ENCODE results near the gene RNASE9. TPM values are rescaled to one million over a fixed set of nuclear protein-coding genes. Genes with fewer than 3 reads are reported as not detected.

The RNASE9 gene
- total and polyA plus RNA-seq, 2 of the 4 experiments (the other 2 are of a cell fraction), result not detected

DNA sequence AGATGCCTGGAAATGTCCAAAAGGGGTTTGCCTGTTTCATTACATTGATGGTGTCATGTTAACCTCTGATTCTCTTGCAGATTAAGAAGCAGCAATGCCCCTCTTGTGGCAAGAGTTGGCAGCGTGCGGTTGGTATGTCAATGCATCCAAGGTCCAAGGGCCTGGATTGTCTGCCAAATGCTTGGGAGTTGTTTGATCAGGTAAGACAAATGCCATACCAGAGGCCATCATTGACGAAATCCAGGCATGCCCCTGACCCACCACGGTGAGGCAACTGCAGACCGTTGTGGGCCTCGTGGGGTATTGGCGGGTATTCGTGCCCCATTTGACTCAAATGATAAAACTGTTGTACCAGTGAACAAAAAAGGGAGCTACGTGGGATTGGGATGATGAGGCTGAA lies 41.7 kb upstream of the RNASE9 start:
- Histone ChIP-seq H3K79me1 (ENCODE audit: low read depth in 1 of 2, low read length in 2 of 2) (no peaks in the 10 kb centered on the region), H2BK15ac (ENCODE audit: low read depth, low read length) (no peak overlapping the region), H3K4ac (ENCODE audit: low read depth, low read length) (no peak overlapping the region), H3K23ac (ENCODE audit: low read depth, low read length) (no peak overlapping the region), H2AK5ac (ENCODE audit: low read depth, low read length) (no peak overlapping the region), H2BK20ac (ENCODE audit: low read depth, low read length) (no peak overlapping the region), H2BK5ac (ENCODE audit: low read depth, low read length, poor library complexity, severe bottlenecking) (no peak overlapping the region), H3K4me2 (ENCODE audit: low read depth, low read length) (no peak overlapping the region), H3K27ac (ENCODE audit: insufficient read depth, low read length) (no peak overlapping the region), H3K56ac (ENCODE audit: extremely low read depth, insufficient read depth, low read length) (no peak overlapping the region), H3K9me1 (ENCODE audit: insufficient read depth, low read length) (no peaks in the 10 kb centered on the region), H2AFZ (replicated peaks; ENCODE audit: low read length, poor library complexity) (no peak overlapping the region), H3K9me3 (ENCODE audit: control insufficient read depth, insufficient read depth, low read length) (no peaks in the 10 kb centered on the region), H4K8ac (ENCODE audit: low read depth in 2 of 2, low read length in 2 of 2) (no peak overlapping the region), H3K27me3 (ENCODE audit: control insufficient read depth, insufficient read depth, low read length) (no peaks in the 10 kb centered on the region), H4K20me1 (ENCODE audit: insufficient read depth, low read length) (no peaks in the 10 kb centered on the region), H2BK120ac (ENCODE audit: low read depth, low read length) (no peak overlapping the region), H2AK9ac (replicated peaks; ENCODE audit: low read depth, low read length, poor library complexity) (no peak overlapping the region), H3K4me3 (ENCODE audit: insufficient read depth, low read depth, low read length) (no peak overlapping the region), H3K9ac (ENCODE audit: low read depth, low read length) (no peak overlapping the region), H3K18ac (ENCODE audit: low read depth, low read length) (no peak overlapping the region), H4K5ac (ENCODE audit: low read depth, low read length) (no peak overlapping the region), H3K14ac (replicated peaks; ENCODE audit: low read depth, low read length) (no peak overlapping the region), H3K4me1 (ENCODE audit: control insufficient read depth, insufficient read depth, low read length) (no peaks in the 10 kb centered on the region), H3K36me3 (ENCODE audit: control insufficient read depth, insufficient read depth, low read length) (no peaks in the 10 kb centered on the region), H4K91ac (ENCODE audit: insufficient read depth, low read depth, low read length) (no peak overlapping the region)
- ATAC-seq (ENCODE audit: low read depth), result no peak
- TF ChIP-seq CEBPB (IDR thresholded peaks at IDR 0.05; ENCODE audit: low read depth, low read length) (no peak), MAZ (IDR thresholded peaks at IDR 0.05; ENCODE audit: borderline replicate concordance, low read depth, low read length) (no peak), RFX5 (IDR thresholded peaks at IDR 0.05; ENCODE audit: low read depth, low read length) (no peak), SMC3 (IDR thresholded peaks at IDR 0.05; ENCODE audit: low read depth, low read length) (no peak), RCOR1 (IDR thresholded peaks at IDR 0.05; ENCODE audit: insufficient replicate concordance, low read length) (no peak), FOS (IDR thresholded peaks at IDR 0.05; ENCODE audit: low read depth, low read length) (no peak), RAD21 (IDR thresholded peaks at IDR 0.05; ENCODE audit: low read length) (no peak), NFE2L2 (IDR thresholded peaks at IDR 0.05; ENCODE audit: low read depth, low read length) (no peak), POLR2A (IDR thresholded peaks at IDR 0.05; ENCODE audit: low read depth, low read length) (no peak), MXI1 (IDR thresholded peaks at IDR 0.05; ENCODE audit: borderline replicate concordance, low read depth, low read length) (no peak)
- TF ChIP-seq, protein P1, sequence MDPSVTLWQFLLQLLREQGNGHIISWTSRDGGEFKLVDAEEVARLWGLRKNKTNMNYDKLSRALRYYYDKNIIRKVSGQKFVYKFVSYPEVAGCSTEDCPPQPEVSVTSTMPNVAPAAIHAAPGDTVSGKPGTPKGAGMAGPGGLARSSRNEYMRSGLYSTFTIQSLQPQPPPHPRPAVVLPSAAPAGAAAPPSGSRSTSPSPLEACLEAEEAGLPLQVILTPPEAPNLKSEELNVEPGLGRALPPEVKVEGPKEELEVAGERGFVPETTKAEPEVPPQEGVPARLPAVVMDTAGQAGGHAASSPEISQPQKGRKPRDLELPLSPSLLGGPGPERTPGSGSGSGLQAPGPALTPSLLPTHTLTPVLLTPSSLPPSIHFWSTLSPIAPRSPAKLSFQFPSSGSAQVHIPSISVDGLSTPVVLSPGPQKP (IDR thresholded peaks at IDR 0.05; ENCODE audit: borderline replicate concordance, low read depth, low read length), result no peak
- TF ChIP-seq, protein P2, sequence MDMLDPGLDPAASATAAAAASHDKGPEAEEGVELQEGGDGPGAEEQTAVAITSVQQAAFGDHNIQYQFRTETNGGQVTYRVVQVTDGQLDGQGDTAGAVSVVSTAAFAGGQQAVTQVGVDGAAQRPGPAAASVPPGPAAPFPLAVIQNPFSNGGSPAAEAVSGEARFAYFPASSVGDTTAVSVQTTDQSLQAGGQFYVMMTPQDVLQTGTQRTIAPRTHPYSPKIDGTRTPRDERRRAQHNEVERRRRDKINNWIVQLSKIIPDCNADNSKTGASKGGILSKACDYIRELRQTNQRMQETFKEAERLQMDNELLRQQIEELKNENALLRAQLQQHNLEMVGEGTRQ (IDR thresholded peaks at IDR 0.05; ENCODE audit: low read depth, low read length), result no peak
- CTCF ChIA-PET, result no interaction called here
- POLR2A ChIA-PET (ENCODE audit: unreplicated experiment), result no interaction called here
- no peak for DNase-seq
- intact Hi-C loops (cut with micrococcal nuclease) (no loop called here), in situ Hi-C loops (cut with MboI; ENCODE audit: low sequenced_read_pairs) (no loop called here), dilution Hi-C loops (cut with HindIII; ENCODE audit: low sequenced_read_pairs, unreplicated experiment) (no loop called here)
- 54% methylated on average over 4 of the region's 9 CpGs; no CpG with 5 or more reads in 1 of the 2 experiments for WGBS, 2 experiments (ENCODE audit: extremely low coverage in 2 of 2, insufficient read length in 1 of 2)
- BruUV-seq (replicated peaks), result no TSS peak
